A549 treated with CORT108297 at 1 μM for 4 hours (cell line): ENCODE results near the gene FANK1. TPM values are rescaled to one million over a fixed set of nuclear protein-coding genes. Genes with fewer than 3 reads are reported as not detected.

ENCODE experiments used
- total RNA-seq: library from RNA; stranded (reverse); fragments of 200-300 nt; extraction: Qiagen RNA extraction; gene quantifications from 5 replicates; pipeline ENCODE4 v1.2.3, GENCODE V29; 2022

Gene FANK1
- total RNA-seq, result 2.5 to 4.0 TPM (median 2.8 TPM) in 5 replicates

GRCh38 chr10:125896088-125896934 is at the start of gene FANK1:
Gene FANK1 (plus strand): TSS chr10:125896564. CDS start chr10:125896643, 79 bp downstream.

GRCh38 chr10:125881192-125881591 is 15.2 kb upstream of the FANK1 start, which contains the start of gene DHX32:
Gene DHX32 (minus strand): TSS chr10:125881292. CDS start chr10:125880824, 468 bp downstream.

Other genes with a start within 250 kb of the FANK1 start
- not detected in 5 replicates for gene TEX36, start 213.4 kb upstream of the FANK1 start, total RNA-seq
- 14.0 to 19.0 TPM (median 16.8 TPM) in 5 replicates for gene EDRF1, start 176.9 kb upstream of the FANK1 start, total RNA-seq
- 0.04 to 0.06 TPM in 2 of 5 replicates, not detected in the others for gene MMP21, start 120.7 kb upstream of the FANK1 start, total RNA-seq
- 57.1 to 63.3 TPM (median 59.2 TPM) in 5 replicates for gene UROS, start 73.3 kb upstream of the FANK1 start, total RNA-seq
- 108 to 147 TPM (median 109 TPM) in 5 replicates for gene BCCIP, start 73.0 kb upstream of the FANK1 start, total RNA-seq
- gene DHX32, start 15.3 kb upstream of the FANK1 start, total RNA-seq, result 32.7 to 44.0 TPM (median 42.2 TPM) in 5 replicates